GM12873 (cell line): ENCODE results near the gene C15orf39.

Source experiments
- CTCF ChIP-seq: IDR thresholded peaks from 2 replicates; pipeline ENCODE4 v1.5.1; 2012; ENCODE audit warnings: low read depth, mild to moderate bottlenecking, moderate library complexity, low read length, control low read depth; ENCODE audit not compliant: insufficient read depth; ENCODE audit errors: missing control alignments

The C15orf39 gene

GRCh38 chr15:75217012-75217411 lies 15.3 kb downstream of the C15orf39 start:
- no peak for TF ChIP-seq CTCF

GRCh38 chr15:75223688-75224087 lies 22.0 kb downstream of the C15orf39 start:
- no peak for TF ChIP-seq CTCF

- no peak for TF ChIP-seq CTCF
Measured at GRCh38 chr15:75224281-75224680, 22.6 kb downstream of the C15orf39 start.

GRCh38 chr15:75225951-75226732 lies 24.5 kb downstream of the C15orf39 start:
- no peak for TF ChIP-seq CTCF

GRCh38 chr15:75227663-75228280 lies 26.1 kb downstream of the C15orf39 start:
- TF ChIP-seq CTCF: no peak

GRCh38 chr15:75228787-75229186 lies 27.1 kb downstream of the C15orf39 start:
- no peak for TF ChIP-seq CTCF

- no peak for TF ChIP-seq CTCF
Measured at GRCh38 chr15:75229191-75230015, 27.7 kb downstream of the C15orf39 start.
